Cardiac septum (tissue), 1 donor: Measurements from ENCODE around the gene CLDN2. TPM values are rescaled to one million over a fixed set of nuclear protein-coding genes. Genes with fewer than 3 reads are reported as not detected.
"Not testable (repeated sequence)": the region's sequence is repeated elsewhere in the genome, so short reads cannot be mapped to it uniquely, and the experiment has no call there.

Experiments used
- DNase-seq: peaks from one replicate; pipeline ENCODE4 v3.0.0-alpha.2; 2020; ENCODE audit warnings: low spot score
- intact Hi-C: fragments of 100-400 bp; cut with DNase I; formaldehyde crosslinking; loops from one replicate; pipeline ENCODE4 v1.14.0; 2022
- total RNA-seq: library from RNA; stranded (reverse); fragmentation: NEBNext Ultra II Directional; extraction: Animal tissue kit (Norgen Biotek cat#: 25700); gene quantifications from one replicate; pipeline ENCODE4 v1.2.1, GENCODE V29; 2021
- donor health status: DM: no; HTN: no; CAD: no.

The CLDN2 gene
- total RNA-seq, 1 donor from 2014 or later: not detected

DNA sequence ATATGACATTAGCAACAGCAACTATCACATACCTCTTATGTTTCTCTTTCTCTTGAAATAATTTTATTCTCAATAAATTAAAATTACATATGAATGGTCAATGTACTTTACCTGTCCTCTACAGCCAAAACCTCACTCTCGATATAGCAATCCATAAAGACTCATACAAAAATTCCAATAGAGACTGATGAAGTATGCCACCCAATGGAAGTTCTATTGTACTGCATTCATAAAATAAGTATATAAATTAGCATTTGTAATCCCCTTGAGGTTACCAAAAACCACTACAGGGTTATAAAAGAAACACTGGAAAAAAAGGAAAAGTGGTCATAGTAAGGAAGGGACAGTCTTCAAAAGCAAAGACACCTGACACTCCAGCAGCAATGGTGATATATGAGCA, 32.8 kb downstream of the CLDN2 start:
- DNase-seq: no peak
- intact Hi-C loops: loop anchor here (5.0 kb wide), 1 partner anchor 56 kb away; no protein-coding TSS in a partner anchor

DNA sequence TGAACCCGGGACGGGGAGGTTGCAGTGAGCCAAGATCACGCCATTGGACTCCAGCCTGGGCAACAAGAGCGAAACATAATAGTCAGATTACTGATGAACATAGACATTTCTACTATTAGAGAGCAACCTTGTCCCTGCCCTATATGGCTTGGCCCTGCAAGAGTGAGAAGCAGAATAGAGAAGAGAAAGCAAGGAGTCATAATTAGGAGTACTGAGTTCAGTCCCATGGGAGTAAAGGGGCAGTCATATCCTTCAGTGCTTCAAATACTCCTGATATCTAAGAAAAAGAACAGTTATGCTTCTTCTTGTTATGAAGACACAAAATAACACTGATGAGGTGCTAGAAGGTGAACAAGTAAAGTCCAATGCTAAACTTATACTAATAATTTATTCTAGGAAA, 33.8 kb downstream of the CLDN2 start:
- intact Hi-C loops: loop anchor here (5.0 kb wide), 1 partner anchor 57 kb away; no protein-coding TSS in a partner anchor
- no peak for DNase-seq

DNA sequence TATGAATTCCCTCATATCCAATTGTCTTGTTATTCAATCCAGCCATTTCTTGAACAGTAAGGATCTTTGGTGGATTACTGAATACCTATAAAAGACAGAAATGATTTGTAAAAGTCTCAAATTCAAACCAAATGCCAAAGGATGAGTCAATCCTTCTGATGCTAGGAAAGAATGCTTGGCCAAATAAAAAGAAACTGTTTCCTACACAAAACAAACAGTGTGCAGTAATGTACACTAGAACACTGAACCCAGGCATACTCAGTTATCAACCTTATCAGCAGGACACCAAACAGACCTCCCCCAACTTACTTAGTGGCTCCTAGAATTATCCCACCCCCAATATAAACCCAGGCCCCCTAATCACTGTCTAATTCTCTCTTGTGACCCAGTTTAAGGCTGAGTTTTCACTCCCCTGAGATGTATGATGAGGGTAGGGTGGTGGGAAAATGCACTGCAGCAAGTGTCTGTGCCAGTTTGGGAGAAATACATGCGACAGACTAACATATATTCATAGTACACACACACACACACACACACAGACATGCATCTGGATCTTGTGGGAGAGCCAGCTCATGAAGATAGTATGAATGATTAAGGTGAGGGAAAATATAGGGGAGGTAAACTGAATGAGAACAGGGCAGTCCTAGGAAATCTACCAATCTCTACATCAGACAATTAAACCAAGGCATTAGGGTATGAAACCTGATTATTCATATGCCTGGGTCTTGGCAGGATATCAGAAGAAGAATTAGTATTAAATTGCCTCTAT, 35.0 kb downstream of the CLDN2 start:
- DNase-seq: no peak
- intact Hi-C loops: no loop called here

DNA sequence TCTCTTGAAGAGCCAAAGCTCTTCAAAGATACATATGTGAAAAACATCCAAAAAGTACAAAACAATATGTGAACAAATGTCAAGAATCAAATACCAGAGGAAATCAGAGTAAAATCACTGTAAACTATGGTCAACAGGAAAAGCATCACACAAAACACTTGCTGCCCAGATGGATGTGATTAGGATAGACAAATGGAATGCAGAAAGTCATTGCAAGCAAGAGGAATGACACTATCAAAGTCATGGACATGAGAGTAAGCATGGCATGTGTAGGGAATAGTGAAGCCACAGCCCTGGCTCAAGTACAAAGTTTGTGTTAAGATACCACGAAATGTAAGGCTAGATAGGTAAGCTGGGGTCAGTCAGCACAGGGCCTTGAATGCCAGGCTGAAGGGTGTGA, 37.7 kb downstream of the CLDN2 start:
- intact Hi-C loops: no loop called here
- DNase-seq: no peak

DNA sequence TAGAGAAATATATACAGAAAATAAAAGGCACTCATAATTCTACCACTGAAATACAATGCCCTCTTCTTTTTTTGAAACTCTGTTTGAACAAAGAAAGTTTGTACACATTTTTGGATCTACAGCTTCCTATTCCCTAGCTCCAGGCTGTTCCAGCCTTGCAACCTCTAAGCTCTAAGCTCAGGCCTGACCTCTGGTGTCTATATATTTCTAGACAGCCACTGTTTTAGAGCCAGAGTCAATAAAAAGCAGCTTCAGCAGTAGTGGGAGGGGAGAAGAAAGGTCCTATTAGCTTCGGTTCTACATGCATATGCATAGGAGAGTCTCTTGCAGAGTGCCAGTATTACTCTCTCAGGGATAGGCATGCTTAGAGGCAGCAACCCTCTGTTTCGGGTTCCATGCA, 39.7 kb downstream of the CLDN2 start:
- intact Hi-C loops: no loop called here
- no peak for DNase-seq

DNA sequence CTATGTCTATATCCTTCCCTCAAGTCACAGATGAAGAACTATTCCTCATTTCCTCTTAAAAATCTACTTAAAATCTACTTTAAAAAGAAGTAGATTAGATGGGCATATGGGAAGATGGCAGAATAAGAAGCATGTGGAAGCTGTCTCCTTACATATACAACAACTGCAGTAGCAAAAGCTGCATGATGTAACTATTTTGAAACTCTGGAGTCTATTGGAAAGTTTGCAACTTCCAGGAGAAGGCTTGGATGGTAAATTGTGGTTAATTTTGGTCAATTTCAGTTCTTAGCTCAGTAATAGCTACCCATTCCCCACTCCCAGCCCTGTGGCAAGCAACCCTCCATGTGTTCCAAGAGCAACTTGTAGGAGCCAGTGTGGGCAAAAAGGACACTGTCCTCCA, 42.9 kb downstream of the CLDN2 start:
- DNase-seq: no peak
- intact Hi-C loops: no loop called here

DNA sequence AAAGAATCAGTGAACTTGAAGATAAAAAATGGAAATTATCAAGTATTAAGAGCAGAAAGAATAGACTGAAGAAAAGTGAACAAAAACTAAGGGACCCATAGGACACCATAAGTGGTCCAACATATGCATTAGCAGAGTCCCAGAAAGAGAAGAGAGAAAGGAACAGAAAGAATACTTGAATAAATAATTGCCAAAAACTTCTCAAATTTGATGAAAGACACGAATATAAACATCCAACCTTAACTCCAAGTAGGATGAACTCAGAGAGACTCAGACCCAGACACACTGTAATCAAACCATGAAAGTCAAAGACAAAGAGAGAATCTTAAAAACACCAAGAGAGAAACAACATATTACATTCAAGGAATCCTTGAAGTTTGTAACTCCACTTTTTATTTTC, 44.1 kb downstream of the CLDN2 start:
- no peak for DNase-seq
- intact Hi-C loops: no loop called here

DNA sequence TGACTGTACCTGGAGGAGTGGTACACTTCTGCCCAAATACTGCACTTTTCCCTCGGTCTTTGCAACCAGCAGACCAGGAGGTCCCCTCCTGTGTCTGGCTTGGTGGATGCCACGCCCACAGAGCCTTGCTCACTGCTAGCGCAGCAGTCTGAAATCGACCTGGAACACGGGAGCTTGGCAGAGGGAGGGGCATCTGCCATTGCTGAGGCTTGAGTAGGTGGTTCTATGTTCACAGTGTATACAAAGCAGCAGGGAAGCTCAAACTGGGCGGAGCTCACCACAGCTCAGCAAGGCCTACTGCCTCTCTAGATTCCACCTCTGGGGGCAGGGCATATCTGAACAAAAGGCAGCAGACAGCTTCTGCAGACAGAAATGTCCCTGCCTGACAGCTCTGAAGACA, 46.3 kb downstream of the CLDN2 start:
- DNase-seq, intact Hi-C loops: not testable (repeated sequence)

DNA sequence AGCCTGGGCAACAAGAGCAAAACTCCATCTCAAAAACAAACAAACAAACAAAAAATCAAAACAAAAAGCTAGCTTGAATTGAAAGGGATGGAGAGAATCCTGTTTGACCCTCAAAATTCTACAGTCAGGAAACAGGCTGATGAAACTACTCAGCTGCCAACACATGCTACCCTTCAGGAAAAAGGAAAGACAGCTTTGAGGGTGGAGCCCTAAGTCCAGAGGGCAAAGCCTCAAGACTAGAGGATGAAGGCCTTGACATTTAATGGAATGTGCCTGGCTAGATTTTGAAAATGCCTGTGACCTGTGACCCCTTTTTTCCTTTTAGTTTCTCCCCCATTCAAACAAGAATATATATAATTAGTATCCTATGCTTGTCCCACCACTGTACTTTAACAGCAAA, 52.7 kb downstream of the CLDN2 start:
- no peak for DNase-seq
- intact Hi-C loops: no loop called here

DNA sequence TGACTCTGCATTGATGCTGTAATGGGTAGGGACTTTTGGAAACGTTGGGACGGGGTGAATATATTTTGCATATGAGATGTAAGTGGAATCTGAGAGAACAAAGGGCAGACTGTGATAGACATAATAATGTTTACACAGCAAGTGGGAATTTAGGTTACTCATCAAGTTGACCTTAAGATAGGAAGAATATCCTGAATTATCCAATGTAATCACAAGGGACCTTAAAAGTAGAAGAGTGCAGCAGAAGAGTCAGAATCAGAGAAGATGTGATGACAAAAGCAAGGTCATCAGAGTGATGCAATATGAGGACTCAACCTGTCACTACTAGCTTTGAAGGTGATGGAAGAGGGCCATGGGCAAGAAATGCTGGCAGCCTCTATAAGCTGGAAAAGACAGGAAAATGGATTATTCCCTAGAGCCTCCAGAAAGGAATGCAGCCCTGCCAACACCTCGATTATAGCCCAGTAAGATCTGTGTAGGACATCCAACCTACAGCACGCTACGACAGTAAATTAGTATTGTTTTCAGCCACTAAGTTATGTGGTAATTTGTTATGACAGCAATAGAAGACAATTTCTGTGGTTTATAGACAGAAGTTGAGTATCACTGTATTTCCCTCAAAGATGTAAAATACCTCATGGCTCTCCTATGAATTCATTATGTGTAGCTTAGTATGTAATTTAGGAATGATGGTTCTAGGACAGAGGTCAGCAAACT, 53.4 kb downstream of the CLDN2 start:
- DNase-seq: no peak
- intact Hi-C loops: no loop called here

DNA sequence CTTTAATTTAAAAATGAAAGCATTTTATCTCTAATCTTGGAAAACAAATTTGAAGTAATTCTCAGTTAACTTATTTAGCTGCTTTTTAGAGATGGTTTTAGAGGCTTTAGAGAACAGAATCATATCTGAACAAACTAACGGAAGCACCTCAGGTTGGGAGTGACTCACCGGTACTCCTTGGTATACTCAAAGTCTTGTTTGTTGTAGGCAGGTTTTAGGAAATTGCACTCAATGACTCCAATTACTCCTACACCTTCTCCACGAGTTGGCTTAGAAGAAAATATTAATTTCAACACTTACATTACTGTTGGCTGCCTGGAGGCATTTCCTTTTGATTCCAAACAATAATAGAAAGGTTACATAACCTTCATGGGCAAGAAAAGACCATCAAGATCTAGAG, 56.2 kb downstream of the CLDN2 start:
- DNase-seq: no peak
- intact Hi-C loops: no loop called here

Other genes with a start within 250 kb of the CLDN2 start
- 0.32 TPM for gene RNF128, start 193.7 kb upstream of the CLDN2 start, total RNA-seq
- 2.5 TPM for gene TBC1D8B, start 117.7 kb upstream of the CLDN2 start, total RNA-seq
- not detected for gene RIPPLY1, start 17.1 kb upstream of the CLDN2 start, total RNA-seq
- 3.6 TPM for gene MORC4, start 79.8 kb downstream of the CLDN2 start, total RNA-seq
- 15.5 TPM for gene RBM41, start 198.4 kb downstream of the CLDN2 start, total RNA-seq